Endometrial microvascular endothelial cells (primary cell): Measurements from ENCODE around the gene TMEM141. TPM values are rescaled to one million over a fixed set of nuclear protein-coding genes. Genes with fewer than 3 reads are reported as not detected.

ENCODE experiments used
- in situ Hi-C: cut with HindIII; loops from 2 replicates; pipeline ENCODE4 v1.10.0; 2017; ENCODE audit warnings: low sequenced_read_pairs, low pct_unique_long_range_greater_than_20kb; ENCODE audit errors: inconsistent ontology term
- total RNA-seq: library from RNA; depleted of rRNA; stranded (reverse); fragments of >200 nt; gene quantifications from one replicate; pipeline ENCODE4 v1.2.3, GENCODE V29; 2015; ENCODE audit errors: inconsistent ontology term

TMEM141 gene
- 72.7 TPM for total RNA-seq

- in situ Hi-C loops: no loop called here
Measured at GRCh38 chr9:136790640-136791515, at the start of gene TMEM141. TSS of gene TMEM141 (plus strand) at chr9:136791344. CDS start at chr9:136791371, 27 bp downstream.

- in situ Hi-C loops: no loop called here
Measured at GRCh38 chr9:136741883-136742571, 49.1 kb upstream of the TMEM141 start.

GRCh38 chr9:136742591-136743391, 48.4 kb upstream of the TMEM141 start, which contains the start of gene LCN10:
TSS of gene LCN10 (minus strand) at chr9:136742940. CDS start at chr9:136742903, 37 bp downstream.
- in situ Hi-C loops: no loop called here

- in situ Hi-C loops: no loop called here
Measured at GRCh38 chr9:136743639-136744211, 47.4 kb upstream of the TMEM141 start.

GRCh38 chr9:136744773-136745172, 46.4 kb upstream of the TMEM141 start:
- in situ Hi-C loops: no loop called here

GRCh38 chr9:136745389-136746154, 45.6 kb upstream of the TMEM141 start:
- in situ Hi-C loops: no loop called here

GRCh38 chr9:136746155-136746490, 45.0 kb upstream of the TMEM141 start:
- in situ Hi-C loops: no loop called here

GRCh38 chr9:136746621-136747020, 44.5 kb upstream of the TMEM141 start:
- in situ Hi-C loops: no loop called here

GRCh38 chr9:136747161-136748060, 43.7 kb upstream of the TMEM141 start:
- in situ Hi-C loops: no loop called here

- in situ Hi-C loops: no loop called here
Measured at GRCh38 chr9:136748201-136748600, 42.9 kb upstream of the TMEM141 start, which contains the start of gene LCN6. TSS of gene LCN6 (minus strand) at chr9:136748525. CDS start at chr9:136748483, 42 bp downstream.

GRCh38 chr9:136748666-136749611, 42.2 kb upstream of the TMEM141 start:
- in situ Hi-C loops: no loop called here

- in situ Hi-C loops: no loop called here
Measured at GRCh38 chr9:136750526-136750925, 40.6 kb upstream of the TMEM141 start.

GRCh38 chr9:136751244-136751643, 39.9 kb upstream of the TMEM141 start:
- in situ Hi-C loops: no loop called here

GRCh38 chr9:136751814-136752213, 39.3 kb upstream of the TMEM141 start:
- in situ Hi-C loops: no loop called here

- in situ Hi-C loops: no loop called here
Measured at GRCh38 chr9:136753371-136754058, 37.6 kb upstream of the TMEM141 start.
